NCI-H748 (cell line): ENCODE data around the gene WRAP73.
A peak's percentile ranks its signal among the peaks of the same experiment; 100 is the strongest.

Source experiments
- DNase-seq: peaks from one replicate; lab custom pipeline; 2025; ENCODE audit not compliant: unreplicated experiment; lab: John Stamatoyannopoulos, UW

WRAP73 gene

DNA sequence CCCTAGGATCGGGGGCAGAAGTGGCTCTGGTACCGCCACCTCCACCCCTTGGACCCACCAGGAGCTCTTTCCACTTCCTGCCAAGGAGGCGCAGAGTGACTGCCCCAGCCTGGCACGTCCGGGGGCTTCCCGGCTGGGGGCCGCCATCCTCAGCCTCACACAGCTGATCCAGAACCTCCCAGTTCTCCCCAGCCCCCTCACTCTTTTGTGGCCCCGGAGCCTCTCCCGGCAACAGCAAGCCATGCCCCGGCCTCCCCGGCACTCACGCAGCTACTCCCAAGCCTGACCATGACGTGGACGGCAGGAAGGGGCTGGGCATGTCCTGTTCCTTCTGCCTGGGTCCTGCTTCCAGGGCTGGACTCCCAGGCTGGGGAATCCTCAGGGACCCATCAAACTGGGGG lies 19.5 kb upstream of the WRAP73 start:
- DNase-seq: no peak

DNA sequence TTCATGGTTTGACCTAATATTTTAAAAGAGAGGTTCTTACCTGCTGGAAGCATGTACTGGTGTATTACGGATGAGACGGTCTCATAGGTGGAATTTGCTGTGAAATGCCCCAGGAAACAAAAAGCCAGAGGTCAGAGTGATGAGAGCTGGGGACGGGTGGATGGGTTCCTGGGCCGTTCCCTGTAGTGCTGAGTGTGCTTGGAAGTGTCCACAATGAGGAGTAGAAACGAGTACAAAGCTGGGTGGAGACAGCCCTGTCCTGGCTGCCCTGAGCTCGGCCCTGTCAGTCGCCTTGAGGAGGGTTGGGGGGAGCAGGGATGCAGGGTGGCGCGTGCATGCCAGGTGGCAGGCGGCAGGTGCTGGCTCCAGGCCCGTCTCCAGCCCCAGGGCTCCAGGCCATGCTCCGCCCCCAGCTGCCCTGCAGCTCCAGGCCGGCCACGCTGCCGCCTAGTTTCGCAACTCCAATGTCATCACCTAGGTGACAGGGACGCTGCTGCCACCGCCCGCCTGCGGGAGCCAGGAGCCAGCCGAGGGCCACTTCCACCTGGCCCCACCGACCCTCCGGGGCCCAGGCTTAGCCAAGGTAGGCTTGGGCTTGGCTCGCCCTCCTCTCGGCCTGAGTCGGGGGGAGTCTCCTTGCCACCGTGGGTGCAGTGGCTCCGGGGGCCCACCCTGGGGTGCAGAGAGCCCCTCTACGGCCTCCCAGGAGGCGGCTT lies 18.8 kb upstream of the WRAP73 start:
- peak; percentile 95 for DNase-seq

DNA sequence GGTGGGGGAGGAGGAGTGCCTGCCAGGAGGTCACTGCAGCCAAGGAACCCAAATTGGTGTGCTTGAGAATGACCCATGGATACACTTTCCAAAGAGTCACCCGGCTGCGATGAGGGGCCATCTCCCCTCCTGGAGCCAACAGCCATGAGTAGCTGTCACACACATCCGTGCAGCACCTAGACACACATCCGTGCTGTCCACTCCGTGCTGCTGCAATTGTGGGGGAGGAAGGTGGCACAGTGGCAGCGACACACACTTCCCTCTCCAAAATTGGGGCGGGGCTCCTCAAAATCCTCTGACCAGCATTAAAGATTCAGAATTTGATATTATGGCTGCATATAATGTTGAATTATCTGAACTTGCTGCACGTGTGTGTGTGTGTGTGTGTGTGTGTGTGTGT lies 18.2 kb upstream of the WRAP73 start:
- DNase-seq: no peak

DNA sequence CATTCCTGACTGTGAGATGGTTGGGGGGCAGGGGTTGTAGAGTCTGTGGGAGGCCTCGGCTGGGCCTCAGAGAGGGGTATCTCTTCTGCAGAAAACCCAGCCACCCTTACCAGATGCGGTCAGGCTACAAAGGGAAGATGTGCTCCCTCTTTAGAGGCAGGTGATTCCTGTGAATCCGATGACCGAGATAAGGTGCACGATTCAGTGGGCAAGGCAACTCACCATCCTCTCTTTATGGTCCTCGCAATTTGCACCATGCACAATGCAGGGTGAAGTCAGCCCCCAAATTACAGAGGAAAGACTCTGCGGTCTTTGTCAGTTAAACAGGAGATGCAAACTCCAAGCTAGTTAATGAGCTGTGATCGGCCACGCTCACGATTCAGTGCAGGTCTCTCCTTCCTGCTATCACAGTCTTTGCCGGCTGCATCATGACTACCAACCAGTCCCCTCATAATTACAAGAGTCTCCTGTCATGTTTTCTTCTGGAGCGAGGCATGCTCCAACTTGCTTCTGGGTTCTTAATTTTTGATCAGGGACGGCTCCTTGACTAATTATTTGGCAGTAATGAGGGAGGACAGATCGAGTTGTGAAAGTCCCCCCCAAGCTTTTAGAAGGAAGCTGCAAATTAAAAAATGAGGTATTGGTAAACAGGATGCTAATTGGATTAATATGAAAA lies 14.9 kb upstream of the WRAP73 start:
- DNase-seq: no peak

DNA sequence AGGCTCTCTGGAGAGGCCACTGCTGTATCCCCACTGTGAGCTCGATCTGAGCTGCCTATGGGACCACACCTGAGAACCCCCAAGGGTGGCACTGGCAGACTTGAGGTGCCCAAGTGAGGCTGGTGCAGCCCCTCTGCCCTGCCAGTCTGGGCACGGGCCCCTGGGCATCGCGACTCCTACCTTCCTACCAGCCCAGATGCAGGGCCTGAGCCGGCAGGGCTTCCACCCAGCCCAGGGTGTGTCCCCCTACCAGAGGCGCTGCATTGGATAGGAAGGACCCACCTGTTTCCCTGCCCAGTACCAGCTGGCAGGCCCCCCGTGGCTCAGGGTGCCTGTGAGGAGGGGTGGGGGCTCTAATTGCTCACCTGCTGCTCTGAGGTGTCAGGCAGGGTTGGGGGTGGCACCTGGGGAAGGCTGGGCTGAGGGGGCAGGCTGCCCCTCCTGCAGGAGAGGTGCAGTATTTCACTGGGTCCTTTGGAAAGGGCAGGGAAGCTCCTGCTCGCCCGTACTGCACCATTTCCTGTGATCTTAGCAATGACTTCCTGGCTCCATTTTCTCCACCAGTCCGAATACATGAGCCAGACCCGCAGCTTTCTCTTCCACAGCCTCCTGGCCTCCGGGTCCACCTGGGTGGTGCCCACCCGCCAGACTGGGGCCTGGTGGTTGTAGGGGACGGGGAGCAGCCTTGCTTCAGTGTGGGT lies 14.2 kb upstream of the WRAP73 start:
- no peak for DNase-seq

DNA sequence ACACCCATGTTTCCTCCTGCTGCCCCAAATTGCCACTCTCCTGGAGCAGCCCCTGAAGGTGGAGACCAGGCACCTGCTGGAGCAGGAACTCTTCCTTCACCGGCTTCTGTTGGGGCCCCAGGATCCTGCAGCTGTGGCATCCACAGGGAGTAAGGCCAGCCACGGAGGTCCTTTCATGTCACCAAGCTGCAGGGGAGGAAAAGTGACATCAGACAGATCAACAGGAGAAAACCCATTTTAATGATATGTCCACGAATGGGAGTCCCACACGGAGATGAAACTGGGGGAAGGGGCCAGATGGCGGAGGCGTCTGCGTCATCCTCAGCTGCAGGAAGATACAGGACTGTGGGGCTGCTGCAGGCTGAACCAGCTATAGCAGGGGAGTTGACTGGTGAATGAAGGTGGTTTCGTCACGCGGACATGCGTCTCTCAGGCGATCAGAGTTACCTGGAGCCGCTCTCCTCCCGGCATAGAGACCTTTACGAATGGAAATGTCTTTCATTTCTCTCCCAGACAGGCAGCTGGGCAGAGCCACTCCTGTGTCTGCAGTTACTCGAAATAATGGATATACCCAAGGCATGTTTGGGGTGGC lies 12.3 kb upstream of the WRAP73 start:
- DNase-seq: no peak

DNA sequence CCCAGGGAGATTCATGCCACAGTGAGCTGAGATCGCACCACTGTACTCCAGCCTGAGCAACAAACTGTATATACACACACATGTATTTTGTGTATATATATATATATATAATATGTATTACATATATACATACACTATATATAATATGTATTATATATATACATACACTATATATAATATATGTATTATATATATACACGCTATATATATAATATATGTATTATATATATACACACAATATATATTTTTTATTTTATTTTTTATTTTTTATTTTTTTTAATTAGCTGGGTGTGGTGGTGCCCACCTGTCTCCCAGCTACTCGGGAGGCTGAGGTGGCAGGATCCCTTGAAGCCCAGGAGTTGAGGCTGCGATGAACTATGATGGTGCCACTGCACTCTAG lies 11.7 kb upstream of the WRAP73 start:
- no peak for DNase-seq

DNA sequence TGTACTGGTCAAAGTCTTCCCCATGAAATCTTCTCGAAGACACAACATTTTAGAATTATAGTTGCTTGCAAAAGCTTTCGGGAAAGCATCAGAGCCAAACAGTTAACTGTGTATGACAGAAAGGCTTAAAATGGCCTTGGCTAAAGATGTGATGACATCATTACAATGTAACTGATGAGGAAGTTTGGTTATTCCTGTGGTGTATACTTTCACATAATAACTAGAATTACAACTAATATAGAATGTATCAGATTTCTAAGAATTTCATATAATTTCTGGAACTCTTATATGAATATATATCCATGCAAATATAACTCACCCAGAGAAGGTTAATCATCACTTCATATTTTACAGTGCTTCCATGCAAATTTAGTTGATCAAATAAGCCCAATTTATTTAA lies 10.8 kb upstream of the WRAP73 start:
- no peak for DNase-seq

DNA sequence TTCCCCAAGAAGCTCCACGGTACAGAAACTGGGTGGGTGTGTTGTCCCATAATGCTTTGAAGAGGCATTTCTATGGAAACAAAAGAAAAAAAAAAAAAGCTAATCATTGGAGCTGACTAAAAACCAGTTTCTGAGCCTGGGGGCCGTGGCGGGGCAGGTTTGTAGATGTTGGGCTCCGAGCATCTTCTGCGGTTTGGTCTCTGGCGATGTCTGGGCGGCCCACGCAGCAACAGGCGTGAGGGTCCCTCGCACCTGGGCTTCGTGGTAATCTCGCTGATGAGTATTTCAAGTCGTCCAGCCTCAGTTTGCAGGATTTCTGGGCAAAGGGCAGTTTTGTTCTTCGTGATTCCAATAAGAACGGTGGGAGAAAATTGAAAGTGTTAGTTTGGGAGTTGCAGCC lies 9.2 kb upstream of the WRAP73 start:
- DNase-seq: no peak

DNA sequence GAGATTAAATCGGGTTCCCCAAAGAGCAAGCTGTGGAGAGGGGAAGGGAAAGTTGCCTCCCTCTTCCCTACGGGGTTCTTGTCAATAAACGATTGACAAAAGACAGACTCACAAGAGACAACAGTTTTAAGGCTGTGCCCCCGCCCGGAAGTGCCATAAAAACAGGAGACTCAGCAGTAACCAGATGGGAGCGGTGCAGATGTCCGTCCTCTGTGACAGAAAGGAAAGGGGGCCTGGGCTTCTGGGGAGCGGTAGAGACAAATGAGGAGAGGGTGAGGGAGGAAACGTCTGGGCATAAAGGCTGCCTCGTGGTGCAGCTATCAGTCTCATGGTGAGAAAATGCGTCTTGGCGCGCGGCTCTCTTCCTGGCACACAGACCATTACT lies 8.3 kb upstream of the WRAP73 start:
- DNase-seq: peak; percentile 73

DNA sequence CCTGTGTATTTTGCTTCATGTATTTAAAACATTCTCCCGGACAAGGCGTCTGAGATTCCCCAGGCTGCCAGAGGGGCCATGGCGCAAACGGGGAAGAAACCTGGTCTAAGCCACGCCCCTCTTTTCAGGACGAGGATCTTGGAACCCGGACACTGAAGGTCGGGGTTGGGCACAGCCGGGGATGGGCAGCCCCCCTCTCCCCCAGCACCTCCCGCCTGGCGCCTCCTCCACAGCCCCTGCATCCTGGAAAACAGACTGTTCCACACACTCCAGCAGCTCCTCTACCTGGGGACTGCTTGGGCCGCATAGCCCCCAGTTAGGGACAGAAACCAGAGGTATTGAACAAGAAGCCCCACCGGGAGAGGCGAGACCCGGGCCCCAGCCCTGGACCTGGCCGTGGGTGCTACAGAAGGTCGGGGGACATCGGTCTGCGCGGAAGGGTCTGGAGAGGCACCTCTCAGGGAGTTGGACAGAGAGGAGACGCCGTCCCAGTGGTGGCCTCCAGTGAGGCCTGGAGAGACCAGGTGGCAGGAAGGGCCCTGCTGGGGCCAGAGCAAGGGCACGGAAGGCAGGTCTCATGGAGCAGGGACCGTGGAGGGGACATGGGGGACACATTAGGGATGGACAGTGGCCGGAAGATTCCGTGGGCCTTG lies 7.8 kb upstream of the WRAP73 start:
- peak; percentile 21 for DNase-seq

DNA sequence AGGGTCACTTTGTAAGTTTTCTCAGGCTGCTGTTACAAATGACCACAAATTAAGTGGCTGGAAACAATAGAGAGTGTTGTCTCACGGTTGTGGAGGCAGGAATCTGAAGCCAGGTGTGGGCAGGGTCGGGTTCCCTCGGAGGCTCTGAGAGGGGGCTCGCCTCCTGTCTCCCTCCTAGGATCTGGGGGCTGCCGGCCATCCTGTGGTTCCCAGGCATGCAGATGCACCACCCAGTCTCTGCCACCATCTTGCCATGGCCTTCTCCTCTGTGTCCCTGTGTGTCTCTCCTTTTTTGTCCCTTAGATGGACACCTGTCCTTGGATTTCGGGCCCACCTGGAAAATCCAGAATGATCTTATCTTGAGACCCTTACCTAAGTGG lies 7.2 kb upstream of the WRAP73 start:
- DNase-seq: no peak

DNA sequence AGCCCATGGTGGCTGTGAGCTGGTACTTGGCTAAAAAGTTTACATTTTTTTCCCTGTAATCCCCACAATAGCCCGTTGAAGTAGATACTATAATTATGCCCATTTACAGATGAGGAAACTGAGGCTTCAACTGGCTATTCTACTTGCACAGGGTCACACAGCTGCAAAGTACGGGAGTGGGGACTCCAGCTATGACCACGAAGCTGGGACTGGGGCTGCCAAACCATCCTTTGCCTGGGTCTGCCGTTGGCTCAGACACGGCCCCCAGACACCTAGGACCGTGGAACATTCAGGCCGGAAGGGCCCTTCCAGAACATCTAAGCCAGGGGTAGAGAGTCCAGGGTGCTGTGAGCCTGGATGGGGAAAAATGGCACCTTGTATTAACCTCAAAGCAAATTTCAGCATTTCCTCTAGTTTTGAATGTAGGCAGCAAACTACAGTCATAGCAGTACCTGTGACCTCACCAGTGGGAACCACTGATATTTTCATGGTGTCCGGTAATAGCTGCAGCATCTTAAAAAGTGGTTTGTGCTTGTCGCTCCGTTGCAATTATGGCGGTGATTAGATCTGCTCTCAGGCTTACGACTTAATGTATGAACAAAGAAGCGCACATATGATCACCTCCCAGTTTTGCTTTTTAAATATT lies 6.7 kb upstream of the WRAP73 start:
- peak; percentile 38 for DNase-seq

DNA sequence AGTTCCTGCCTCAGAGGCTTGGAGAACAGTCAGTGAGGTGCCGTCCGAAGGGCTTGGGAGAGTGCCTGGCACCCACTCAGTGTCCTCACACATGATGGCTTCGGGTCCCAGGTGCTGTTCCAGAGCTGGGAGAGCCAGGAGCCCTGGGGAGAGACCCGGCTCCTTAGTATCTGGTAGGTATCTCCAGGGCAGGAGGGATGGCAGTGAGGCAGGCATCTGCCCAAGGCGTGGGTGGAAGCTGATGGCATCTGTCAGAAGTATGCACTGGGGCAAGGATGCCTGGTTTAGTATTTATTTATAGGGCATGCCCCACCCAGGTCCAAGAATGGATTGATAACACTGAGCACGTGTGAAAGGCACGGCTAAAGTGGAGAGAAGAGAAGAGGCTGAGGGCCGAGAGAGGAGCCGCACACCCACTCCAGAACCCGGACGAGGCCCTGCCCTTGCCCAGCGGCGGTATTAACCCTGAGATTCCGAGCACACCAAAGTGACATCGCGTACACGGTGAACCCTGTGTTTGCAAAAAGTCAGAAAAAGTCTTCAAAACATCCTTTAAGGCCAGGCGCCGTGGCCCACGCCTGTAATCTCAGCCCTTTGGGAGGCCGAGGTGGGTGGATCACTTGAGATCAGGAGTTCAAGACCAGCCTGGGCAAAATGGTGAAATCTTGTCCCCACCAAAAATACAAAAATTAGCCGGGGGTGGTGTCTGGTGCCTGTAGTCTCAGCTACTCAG lies 4.8 kb upstream of the WRAP73 start:
- DNase-seq: no peak

DNA sequence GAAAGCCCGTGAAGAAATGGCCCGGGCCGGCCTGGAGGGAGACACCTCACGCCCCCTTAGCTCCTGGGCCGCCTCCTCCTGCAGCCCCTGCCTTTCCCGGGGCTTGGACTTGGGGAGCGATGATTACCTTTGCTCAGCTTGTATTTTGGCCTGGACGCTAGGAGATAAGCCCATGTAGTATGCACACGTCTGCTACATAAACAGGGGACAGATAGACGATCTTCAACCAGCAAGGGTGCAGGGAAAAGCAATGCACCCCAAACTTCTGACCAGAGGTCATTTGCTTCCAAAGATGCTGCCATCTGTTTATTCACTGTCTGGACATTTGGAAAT lies 3.3 kb upstream of the WRAP73 start:
- no peak for DNase-seq

DNA sequence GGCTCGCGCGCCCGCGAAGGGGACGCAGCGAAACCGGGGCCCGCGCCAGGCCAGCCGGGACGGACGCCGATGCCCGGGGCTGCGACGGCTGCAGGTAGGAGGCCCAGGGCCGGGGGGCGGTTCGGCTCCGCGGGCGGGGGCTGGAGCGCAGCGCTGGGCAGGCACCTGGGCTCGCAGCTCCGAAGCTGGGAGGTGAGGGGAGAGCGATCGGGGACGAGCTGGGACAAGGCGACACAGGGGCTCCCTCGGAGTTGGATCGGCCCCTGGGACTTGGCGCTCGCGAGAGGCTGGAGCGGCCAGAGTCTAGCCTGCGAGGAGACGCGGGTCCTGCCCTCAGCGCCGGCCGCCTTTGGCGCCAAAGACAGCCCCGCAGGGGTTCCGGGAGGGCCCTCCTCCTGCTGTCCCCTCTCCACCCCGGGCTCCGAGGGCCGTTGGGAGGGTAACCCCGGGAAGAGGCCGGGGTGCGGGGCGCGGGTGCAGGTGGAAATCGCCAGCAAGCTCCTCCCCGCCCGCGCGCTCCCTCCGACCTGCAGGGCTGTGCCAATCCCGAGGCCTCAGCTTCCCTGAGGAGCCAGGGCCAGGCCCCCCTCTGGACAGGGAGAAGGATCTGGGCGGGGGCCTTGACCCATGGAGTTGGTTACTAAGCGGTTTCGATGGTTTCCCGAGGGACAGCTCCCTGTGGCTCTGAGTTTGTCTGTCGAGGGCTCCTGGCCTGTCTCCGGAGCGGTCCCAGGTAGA lies 2.8 kb upstream of the WRAP73 start:
- DNase-seq: peak; percentile 60

DNA sequence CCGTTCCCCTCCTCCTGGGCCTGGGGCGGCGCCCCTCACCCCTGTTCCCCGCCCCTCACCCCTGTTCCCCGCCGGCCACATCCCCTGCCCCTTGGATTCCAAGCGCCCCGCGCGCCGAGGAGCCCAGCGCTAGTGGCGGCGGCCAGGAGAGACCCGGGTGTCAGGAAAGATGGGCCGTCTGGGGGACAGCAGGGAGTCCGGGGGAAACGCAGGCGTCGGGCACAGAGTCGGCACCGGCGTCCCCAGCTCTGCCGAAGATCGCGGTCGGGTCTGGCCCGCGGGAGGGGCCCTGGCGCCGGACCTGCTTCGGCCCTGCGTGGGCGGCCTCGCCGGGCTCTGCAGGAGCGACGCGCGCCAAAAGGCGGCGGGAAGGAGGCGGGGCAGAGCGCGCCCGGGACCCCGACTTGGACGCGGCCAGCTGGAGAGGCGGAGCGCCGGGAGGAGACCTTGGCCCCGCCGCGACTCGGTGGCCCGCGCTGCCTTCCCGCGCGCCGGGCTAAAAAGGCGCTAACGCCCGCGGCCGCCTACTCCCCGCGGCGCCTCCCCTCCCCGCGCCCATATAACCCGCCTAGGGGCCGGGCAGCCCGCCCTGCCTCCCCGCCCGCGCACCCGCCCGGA lies 2.1 kb upstream of the WRAP73 start, which contains the start of gene TP73:
TSS of gene TP73 (plus strand) at position 587 of the 618 bp plus-strand sequence. CDS start 29,850 bp downstream, outside the sequence.
- peak; percentile 66 for DNase-seq

DNA sequence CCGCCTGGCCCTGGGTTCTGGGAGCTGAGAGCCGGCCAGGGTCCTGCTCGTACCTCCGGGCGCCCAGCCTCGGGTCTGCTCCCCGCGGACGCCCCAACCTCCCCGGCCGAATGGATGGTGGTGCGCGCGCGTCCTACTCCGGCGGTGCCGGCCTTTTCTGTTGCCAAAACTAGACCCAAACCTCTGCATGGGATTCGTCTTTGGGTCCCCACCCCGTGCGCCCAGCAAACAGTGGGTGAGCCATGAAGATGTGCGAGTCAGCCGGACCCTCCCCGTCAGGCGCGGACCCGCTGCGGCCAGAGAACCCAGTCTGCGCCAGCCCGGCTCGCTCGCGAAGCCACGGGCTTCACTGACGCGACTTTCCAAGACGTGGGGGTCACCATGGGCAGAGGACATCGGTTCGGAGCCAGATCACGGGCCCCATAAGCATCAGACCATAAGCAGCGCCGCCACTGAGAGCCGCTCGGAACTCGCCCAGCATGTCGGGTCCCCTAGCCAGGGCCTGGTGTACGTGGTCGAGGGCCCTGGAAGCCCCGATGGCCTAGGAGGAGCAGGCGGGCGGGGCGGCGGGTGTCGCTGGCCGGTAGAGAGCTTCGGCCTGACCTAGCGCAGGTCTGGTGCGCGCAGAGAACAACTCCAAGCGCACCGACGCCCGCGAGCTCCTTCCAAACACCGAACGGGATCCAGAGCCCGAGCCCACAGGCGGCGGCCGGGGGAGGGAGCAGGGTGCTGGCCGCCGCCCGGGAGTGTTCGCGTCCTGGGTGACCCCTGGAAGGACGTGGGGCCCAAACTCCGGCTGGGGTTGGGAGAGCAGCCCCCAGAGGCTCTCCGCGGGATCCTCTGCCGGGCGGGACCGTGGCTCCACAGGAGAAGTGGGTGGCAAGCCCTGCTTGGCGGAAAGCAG lies 1.4 kb upstream of the WRAP73 start:
- DNase-seq: peak; percentile 30
